ENCODE measurements around the gene ABLIM2. TPM values are rescaled to one million over a fixed set of nuclear protein-coding genes. Genes with fewer than 3 reads are reported as not detected.

The ABLIM2 gene
- total and polyA plus RNA-seq, 2 of the 13 experiments (the other 11 are each of a cell fraction or from before 2014, with no cell fraction given), result 0.20 to 0.37 TPM

GRCh38 chr4:8084712-8085490, 73.7 kb downstream of the ABLIM2 start:
- DNase-seq (ENCODE audit: low spot score) (no peak), FAIRE-seq (no peak), ATAC-seq (no peak)
- Histone ChIP-seq H4K20me1 (ENCODE audit: insufficient read depth, low read length) (no peaks in the 10 kb centered on the region), H3K79me2 (ENCODE audit: insufficient read depth, low read length) (no peaks in the 10 kb centered on the region), H3K9me3 (ENCODE audit: low read length) (no peaks in the 10 kb centered on the region), H3K36me3 (replicated peaks in 1 of 2; ENCODE audit: control insufficient read depth in 1 of 2, insufficient read depth in 2 of 2, low read length in 2 of 2) (no peaks in the 10 kb centered on the region), H3K27me3 (ENCODE audit: control insufficient read depth in 1 of 2, insufficient read depth in 2 of 2, low read length in 2 of 2) (peaks cover 10 to 50% of the 10 kb centered on the region in 2 experiments), H3K9ac (ENCODE audit: insufficient read depth, low read depth, low read length) (no peak overlapping the region), H3K4me2 (ENCODE audit: low read depth, low read length) (no peak overlapping the region), H3K27ac (ENCODE audit: extremely low read length, insufficient read depth, low read length) (no peak overlapping the region), H2AFZ (ENCODE audit: low read length) (no peak overlapping the region), H3K4me3 (replicated peaks in 1 of 3; ENCODE audit: insufficient read depth in 1 of 3, low read depth in 2 of 3, low read length in 3 of 3) (no peak overlapping the region), H3K4me1 (ENCODE audit: insufficient read depth, low read length) (no peaks in the 10 kb centered on the region)
- in situ Hi-C loops (cut with HindIII; ENCODE audit: extremely low pct_ligation_motif_present, low pct_unique_long_range_greater_than_20kb), result no loop called here
- 30% methylated on average over 14 of the region's 27 CpGs for WGBS (ENCODE audit: low lambda C conversion rate)
- no TSS peak for BruUV-seq (replicated peaks)
- no peak for TF ChIP-seq RAD51 (IDR thresholded peaks at IDR 0.05; ENCODE audit: borderline replicate concordance)
- ChIA-PET POLR2A (no interaction called here), CTCF (ENCODE audit: low intra/inter-chr PET ratio, low total read pairs) (no interaction called here)
- intact Hi-C loops (cut with micrococcal nuclease; ENCODE audit: unreplicated experiment), result no loop called here

GRCh38 chr4:8084031-8084660, 74.5 kb downstream of the ABLIM2 start:
- Histone ChIP-seq H3K9ac (ENCODE audit: insufficient read depth, low read depth, low read length) (no peak overlapping the region), H3K4me2 (ENCODE audit: low read depth, low read length) (no peak overlapping the region), H4K20me1 (ENCODE audit: insufficient read depth, low read length) (no peaks in the 10 kb centered on the region), H3K36me3 (replicated peaks in 1 of 2; ENCODE audit: control insufficient read depth in 1 of 2, insufficient read depth in 2 of 2, low read length in 2 of 2) (no peaks in the 10 kb centered on the region), H3K4me3 (replicated peaks in 1 of 3; ENCODE audit: insufficient read depth in 1 of 3, low read depth in 2 of 3, low read length in 3 of 3) (no peak overlapping the region), H3K4me1 (ENCODE audit: insufficient read depth, low read length) (no peaks in the 10 kb centered on the region), H3K9me3 (ENCODE audit: low read length) (no peaks in the 10 kb centered on the region), H3K27ac (ENCODE audit: extremely low read length, insufficient read depth, low read length) (no peak overlapping the region), H3K79me2 (ENCODE audit: insufficient read depth, low read length) (no peaks in the 10 kb centered on the region), H2AFZ (ENCODE audit: low read length) (no peak overlapping the region), H3K27me3 (ENCODE audit: control insufficient read depth in 1 of 2, insufficient read depth in 2 of 2, low read length in 2 of 2) (peaks cover 11 to 55% of the 10 kb centered on the region in 2 experiments)
- BruUV-seq (replicated peaks), result no TSS peak
- no peak for FAIRE-seq
- intact Hi-C loops (cut with micrococcal nuclease; ENCODE audit: unreplicated experiment), result no loop called here
- WGBS (ENCODE audit: low lambda C conversion rate), result 33% methylated on average over 9 of the region's 17 CpGs
- DNase-seq (ENCODE audit: low spot score), result no peak
- in situ Hi-C loops (cut with HindIII; ENCODE audit: extremely low pct_ligation_motif_present, low pct_unique_long_range_greater_than_20kb), result no loop called here
- POLR2A ChIA-PET, result no interaction called here
- CTCF ChIA-PET (ENCODE audit: low intra/inter-chr PET ratio, low total read pairs), result no interaction called here
- no peak for ATAC-seq
- TF ChIP-seq ZNF18 (CRISPR knock-in tag; IDR thresholded peaks at IDR 0.05; ENCODE audit: insufficient replicate concordance), result no peak
- no peak for TF ChIP-seq ATF7 (IDR thresholded peaks at IDR 0.05)
- no peak for TF ChIP-seq ATF7 (CRISPR knock-in tag; IDR thresholded peaks at IDR 0.05)
- no peak for TF ChIP-seq ZNF547 (CRISPR knock-in tag; IDR thresholded peaks at IDR 0.05)
- TF ChIP-seq, protein P1, sequence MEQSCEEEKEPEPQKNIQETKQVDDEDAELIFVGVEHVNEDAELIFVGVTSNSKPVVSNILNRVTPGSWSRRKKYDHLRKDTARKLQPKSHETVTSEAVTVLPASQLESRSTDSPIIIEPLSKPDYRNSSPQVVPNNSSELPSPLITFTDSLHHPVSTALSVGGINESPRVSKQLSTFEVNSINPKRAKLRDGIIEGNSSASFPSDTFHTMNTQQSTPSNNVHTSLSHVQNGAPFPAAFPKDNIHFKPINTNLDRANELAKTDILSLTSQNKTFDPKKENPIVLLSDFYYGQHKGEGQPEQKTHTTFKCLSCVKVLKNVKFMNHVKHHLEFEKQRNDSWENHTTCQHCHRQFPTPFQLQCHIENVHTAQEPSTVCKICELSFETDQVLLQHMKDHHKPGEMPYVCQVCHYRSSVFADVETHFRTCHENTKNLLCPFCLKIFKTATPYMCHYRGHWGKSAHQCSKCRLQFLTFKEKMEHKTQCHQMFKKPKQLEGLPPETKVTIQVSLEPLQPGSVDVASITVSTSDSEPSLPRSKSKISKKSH (CRISPR knock-in tag; IDR thresholded peaks at IDR 0.05; ENCODE audit: borderline replicate concordance), result no peak
- no peak for TF ChIP-seq ATRX (CRISPR knock-in tag; IDR thresholded peaks at IDR 0.05; ENCODE audit: borderline replicate concordance)
- TF ChIP-seq, protein P2, sequence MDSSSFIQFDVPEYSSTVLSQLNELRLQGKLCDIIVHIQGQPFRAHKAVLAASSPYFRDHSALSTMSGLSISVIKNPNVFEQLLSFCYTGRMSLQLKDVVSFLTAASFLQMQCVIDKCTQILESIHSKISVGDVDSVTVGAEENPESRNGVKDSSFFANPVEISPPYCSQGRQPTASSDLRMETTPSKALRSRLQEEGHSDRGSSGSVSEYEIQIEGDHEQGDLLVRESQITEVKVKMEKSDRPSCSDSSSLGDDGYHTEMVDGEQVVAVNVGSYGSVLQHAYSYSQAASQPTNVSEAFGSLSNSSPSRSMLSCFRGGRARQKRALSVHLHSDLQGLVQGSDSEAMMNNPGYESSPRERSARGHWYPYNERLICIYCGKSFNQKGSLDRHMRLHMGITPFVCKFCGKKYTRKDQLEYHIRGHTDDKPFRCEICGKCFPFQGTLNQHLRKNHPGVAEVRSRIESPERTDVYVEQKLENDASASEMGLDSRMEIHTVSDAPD (CRISPR knock-in tag; IDR thresholded peaks at IDR 0.05), result no peak
- no peak for TF ChIP-seq BRCA1 (CRISPR knock-in tag; IDR thresholded peaks at IDR 0.05)

All from HepG2 (cell line).